Measurements from ENCODE around the gene TMEFF2. TPM values are rescaled to one million over a fixed set of nuclear protein-coding genes. Genes with fewer than 3 reads are reported as not detected.
"Not testable (repeated sequence)": the region's sequence is repeated elsewhere in the genome, so short reads cannot be mapped to it uniquely, and the experiment has no call there.

TMEFF2 gene
- polyA plus RNA-seq, 1 donor: 2.3 TPM

DNA sequence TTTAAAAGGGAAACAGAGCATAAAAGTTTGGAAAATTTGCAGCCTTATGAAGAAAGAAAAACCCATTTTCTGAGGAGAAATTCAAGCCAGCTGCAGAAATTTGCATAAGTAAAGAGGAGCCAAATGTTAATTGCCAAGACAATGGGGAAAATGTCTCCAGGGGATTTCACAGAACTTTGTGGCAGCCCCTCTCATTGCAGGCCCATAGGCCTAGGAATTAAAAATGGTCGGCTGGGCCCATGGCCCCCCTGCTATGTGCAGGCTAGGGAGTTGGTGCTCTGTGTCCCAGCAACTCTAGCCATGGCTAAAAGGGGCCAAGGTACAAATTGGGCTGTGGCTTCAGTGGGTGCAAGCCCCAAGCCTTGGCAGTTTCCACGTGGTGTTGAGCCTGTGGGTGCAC, 83.2 kb downstream of the TMEFF2 start:
- not testable (repeated sequence) for H3K27ac ChIP-seq (ENCODE audit: low read length); H3K4me3 ChIP-seq (ENCODE audit: low read length); H3K27me3 ChIP-seq (ENCODE audit: control insufficient read depth, insufficient read depth, low read length); H3K4me1 ChIP-seq (ENCODE audit: control insufficient read depth, insufficient read depth, low read length); DNase-seq; H3K36me3 ChIP-seq (ENCODE audit: control insufficient read depth, insufficient read depth, low read length); H3K9me3 ChIP-seq (ENCODE audit: control insufficient read depth, low read depth, low read length)
- no CpG with 5 or more reads among the region's 2 CpGs for WGBS (ENCODE audit: insufficient coverage, low lambda C conversion rate)

DNA sequence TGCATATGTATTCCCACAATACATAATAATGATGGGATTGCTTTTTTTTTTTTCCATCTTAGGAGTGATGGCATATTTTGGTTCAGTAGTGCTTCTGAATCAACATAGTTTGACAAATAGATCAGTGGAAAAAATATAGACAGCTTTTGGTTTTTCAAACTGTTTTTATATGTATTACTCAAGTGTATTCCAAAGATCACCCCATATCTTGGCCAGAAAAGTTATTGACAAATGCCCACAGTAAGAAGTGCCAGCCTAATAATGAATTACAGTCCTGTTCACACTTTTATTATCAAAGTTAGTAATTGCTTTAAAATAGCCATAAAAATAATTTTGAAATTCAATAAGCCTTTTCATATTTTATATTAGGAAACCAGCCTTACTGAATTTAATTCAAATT, 95.0 kb downstream of the TMEFF2 start:
- DNase-seq: no peak
- Histone ChIP-seq H3K27ac (ENCODE audit: low read length) (no peak overlapping the region), H3K4me3 (ENCODE audit: low read length) (no peak overlapping the region), H3K27me3 (ENCODE audit: control insufficient read depth, insufficient read depth, low read length) (no peaks in the 10 kb centered on the region), H3K4me1 (ENCODE audit: control insufficient read depth, insufficient read depth, low read length) (no peaks in the 10 kb centered on the region), H3K9me3 (ENCODE audit: control insufficient read depth, low read depth, low read length) (no peaks in the 10 kb centered on the region), H3K36me3 (ENCODE audit: control insufficient read depth, insufficient read depth, low read length) (no peaks in the 10 kb centered on the region)

DNA sequence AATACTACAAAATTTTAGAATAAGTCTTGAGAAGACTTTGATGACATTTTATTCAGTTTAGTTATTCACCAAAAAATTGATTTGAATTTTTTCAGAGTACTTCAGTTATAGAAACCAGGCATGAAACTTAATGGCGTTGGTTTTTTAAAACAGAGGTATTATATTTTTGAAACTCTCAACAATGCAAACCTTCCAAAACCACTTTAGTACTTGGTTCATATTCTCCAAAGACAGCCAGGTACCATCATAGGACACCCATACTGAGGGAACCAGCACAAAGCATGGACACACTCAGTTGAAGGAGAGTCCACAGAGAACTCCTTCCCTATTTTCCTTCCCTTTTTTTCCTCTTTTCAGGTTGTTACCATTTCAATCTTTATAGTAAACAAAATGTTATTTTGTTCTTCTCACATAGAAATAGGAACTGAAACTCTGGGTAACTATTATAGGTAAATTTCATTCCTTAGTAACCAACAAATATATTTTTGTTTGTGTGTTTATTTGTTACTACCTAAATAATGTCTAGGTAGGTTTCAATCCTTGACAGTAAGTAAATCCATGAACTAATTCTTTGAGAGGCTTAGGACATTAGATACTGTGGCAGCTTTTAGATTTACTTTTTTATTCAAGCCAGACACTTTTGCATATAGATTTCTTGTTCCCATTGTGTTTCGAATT, 95.8 kb downstream of the TMEFF2 start:
- Histone ChIP-seq H3K4me3 (ENCODE audit: low read length) (no peak overlapping the region), H3K27me3 (ENCODE audit: control insufficient read depth, insufficient read depth, low read length) (no peaks in the 10 kb centered on the region), H3K36me3 (ENCODE audit: control insufficient read depth, insufficient read depth, low read length) (no peaks in the 10 kb centered on the region), H3K9me3 (ENCODE audit: control insufficient read depth, low read depth, low read length) (no peaks in the 10 kb centered on the region), H3K4me1 (ENCODE audit: control insufficient read depth, insufficient read depth, low read length) (no peaks in the 10 kb centered on the region), H3K27ac (ENCODE audit: low read length) (no peak overlapping the region)
- no peak for DNase-seq
- WGBS (ENCODE audit: insufficient coverage, low lambda C conversion rate): 73% methylated on average over 2 of the region's 2 CpGs

DNA sequence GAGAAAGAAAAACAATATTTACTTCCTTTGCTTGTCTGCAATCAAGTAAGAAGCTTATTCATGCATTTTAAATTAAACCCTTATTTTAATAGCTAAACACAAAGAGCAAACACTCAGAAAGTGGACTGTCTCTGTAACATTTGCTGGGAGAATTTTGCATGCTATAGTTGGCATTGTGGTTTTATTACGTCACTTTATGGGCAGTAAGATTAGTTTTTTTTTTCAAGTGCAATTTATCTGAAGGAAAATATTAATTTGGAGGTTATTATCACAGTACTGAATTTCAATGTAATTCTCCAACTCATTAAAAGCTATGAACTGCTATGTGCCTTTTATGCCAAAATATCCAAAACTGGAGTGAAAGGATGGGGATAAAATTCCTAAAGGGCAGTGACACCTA, 103.3 kb downstream of the TMEFF2 start:
- Histone ChIP-seq H3K9me3 (ENCODE audit: control insufficient read depth, low read depth, low read length) (no peaks in the 10 kb centered on the region), H3K27me3 (ENCODE audit: control insufficient read depth, insufficient read depth, low read length) (no peaks in the 10 kb centered on the region), H3K27ac (ENCODE audit: low read length) (no peak overlapping the region), H3K36me3 (ENCODE audit: control insufficient read depth, insufficient read depth, low read length) (no peaks in the 10 kb centered on the region), H3K4me1 (ENCODE audit: control insufficient read depth, insufficient read depth, low read length) (no peaks in the 10 kb centered on the region), H3K4me3 (ENCODE audit: low read length) (no peak overlapping the region)
- DNase-seq: no peak
- WGBS (ENCODE audit: insufficient coverage, low lambda C conversion rate): no CpG with 5 or more reads among the region's 1 CpG

DNA sequence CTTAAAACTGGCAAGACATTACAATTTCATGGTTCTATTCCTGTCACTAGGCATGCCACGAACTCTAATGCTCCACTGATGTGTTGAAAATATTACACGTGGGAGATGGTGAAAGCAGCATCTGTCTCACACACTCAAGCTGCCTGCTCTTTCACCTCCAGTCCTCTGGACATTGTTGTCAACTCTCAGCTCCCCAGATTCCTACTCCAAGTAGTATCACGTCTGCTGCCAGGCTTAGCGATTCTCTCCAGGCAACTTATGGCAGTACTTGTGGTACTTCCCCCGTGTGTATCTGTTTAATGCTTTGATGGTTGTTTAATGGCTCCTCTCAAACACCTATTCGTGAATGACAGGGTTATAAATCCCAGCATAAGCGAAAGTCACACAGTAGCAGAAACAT, 103.8 kb downstream of the TMEFF2 start:
- 64% methylated on average over 3 of the region's 7 CpGs for WGBS (ENCODE audit: insufficient coverage, low lambda C conversion rate)
- H3K4me3 ChIP-seq (ENCODE audit: low read length): no peak overlapping the region
- no peaks in the 10 kb centered on the region for H3K9me3 ChIP-seq (ENCODE audit: control insufficient read depth, low read depth, low read length)
- no peak overlapping the region for H3K27ac ChIP-seq (ENCODE audit: low read length)
- H3K27me3 ChIP-seq (ENCODE audit: control insufficient read depth, insufficient read depth, low read length): no peaks in the 10 kb centered on the region
- no peaks in the 10 kb centered on the region for H3K36me3 ChIP-seq (ENCODE audit: control insufficient read depth, insufficient read depth, low read length)
- H3K4me1 ChIP-seq (ENCODE audit: control insufficient read depth, insufficient read depth, low read length): no peaks in the 10 kb centered on the region
- no peak for DNase-seq

GRCh38 chr2:192087398-192087958, 107.3 kb downstream of the TMEFF2 start:
- no peak for DNase-seq
- Histone ChIP-seq H3K9me3 (ENCODE audit: control insufficient read depth, low read depth, low read length) (no peaks in the 10 kb centered on the region), H3K27ac (ENCODE audit: low read length) (no peak overlapping the region), H3K27me3 (ENCODE audit: control insufficient read depth, insufficient read depth, low read length) (no peaks in the 10 kb centered on the region), H3K4me1 (ENCODE audit: control insufficient read depth, insufficient read depth, low read length) (no peaks in the 10 kb centered on the region), H3K4me3 (ENCODE audit: low read length) (no peak overlapping the region), H3K36me3 (ENCODE audit: control insufficient read depth, insufficient read depth, low read length) (no peaks in the 10 kb centered on the region)
- 78% methylated on average over 1 of the region's 4 CpGs for WGBS (ENCODE audit: insufficient coverage, low lambda C conversion rate)

DNA sequence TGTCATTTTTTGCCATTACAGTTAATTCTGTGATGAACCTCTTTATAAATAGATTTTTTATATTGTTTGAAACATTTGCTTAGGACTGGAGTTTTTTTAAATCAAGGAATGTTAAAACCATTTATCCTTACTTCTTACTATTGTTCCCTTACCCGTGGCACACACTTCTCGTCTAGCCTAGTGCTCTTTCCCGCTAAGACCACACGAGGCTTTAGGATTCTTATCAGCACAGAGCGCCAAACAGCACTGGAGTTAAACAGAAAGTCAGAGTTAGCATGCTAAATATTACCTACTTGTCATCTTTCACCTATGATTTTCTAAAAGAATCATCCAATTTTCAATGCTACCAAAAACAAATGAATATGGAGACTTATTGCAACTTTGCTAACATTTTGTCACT, 112.6 kb downstream of the TMEFF2 start:
- Histone ChIP-seq H3K27ac (ENCODE audit: low read length) (no peak overlapping the region), H3K9me3 (ENCODE audit: control insufficient read depth, low read depth, low read length) (no peaks in the 10 kb centered on the region), H3K36me3 (ENCODE audit: control insufficient read depth, insufficient read depth, low read length) (no peaks in the 10 kb centered on the region), H3K4me3 (ENCODE audit: low read length) (no peak overlapping the region), H3K27me3 (ENCODE audit: control insufficient read depth, insufficient read depth, low read length) (no peaks in the 10 kb centered on the region), H3K4me1 (ENCODE audit: control insufficient read depth, insufficient read depth, low read length) (no peaks in the 10 kb centered on the region)
- no peak for DNase-seq
- 53% methylated on average over 2 of the region's 5 CpGs for WGBS (ENCODE audit: insufficient coverage, low lambda C conversion rate)

DNA sequence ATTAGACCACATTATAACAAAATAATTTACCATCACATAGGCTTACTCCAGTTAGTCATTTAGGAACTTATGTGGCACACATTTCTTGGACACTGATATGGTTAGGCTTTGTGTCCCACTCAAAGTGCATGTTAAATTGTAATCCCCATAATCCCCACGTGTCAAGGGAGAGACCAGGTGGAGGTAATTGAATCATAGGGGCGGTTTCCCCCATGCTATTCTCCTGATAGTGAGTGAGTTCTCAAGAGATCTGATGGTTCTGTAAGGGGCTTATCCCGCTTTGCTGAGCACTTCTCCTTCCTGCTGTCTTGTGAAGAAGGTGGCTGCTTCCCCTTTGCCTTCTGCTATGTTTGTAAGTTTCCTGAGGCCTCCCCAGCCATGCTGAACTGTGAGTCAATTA, 114.6 kb downstream of the TMEFF2 start:
- not testable (repeated sequence) for H3K27ac ChIP-seq (ENCODE audit: low read length); H3K4me3 ChIP-seq (ENCODE audit: low read length); H3K27me3 ChIP-seq (ENCODE audit: control insufficient read depth, insufficient read depth, low read length); H3K4me1 ChIP-seq (ENCODE audit: control insufficient read depth, insufficient read depth, low read length); DNase-seq; H3K36me3 ChIP-seq (ENCODE audit: control insufficient read depth, insufficient read depth, low read length); H3K9me3 ChIP-seq (ENCODE audit: control insufficient read depth, low read depth, low read length)
- no CpG with 5 or more reads among the region's 3 CpGs for WGBS (ENCODE audit: insufficient coverage, low lambda C conversion rate)

DNA sequence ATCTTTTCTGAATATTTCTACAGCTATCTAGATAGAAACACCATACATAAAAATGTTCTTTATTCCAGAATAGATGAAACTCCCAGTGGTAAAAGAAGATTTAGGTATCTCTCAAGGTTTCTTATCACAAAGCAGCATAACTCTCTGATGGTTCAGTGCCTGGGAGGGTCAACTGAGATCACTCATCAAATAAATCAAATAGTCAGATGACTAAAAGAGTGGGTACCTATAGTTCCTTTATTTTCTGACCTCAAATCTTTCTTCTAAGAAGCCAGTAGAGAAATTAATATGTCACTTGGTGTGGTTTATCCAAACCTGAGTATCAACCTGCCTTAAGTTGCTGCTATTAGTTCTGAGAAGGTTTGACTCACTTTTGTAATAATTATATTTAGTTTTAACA, 120.9 kb downstream of the TMEFF2 start:
- no peaks in the 10 kb centered on the region for H3K4me1 ChIP-seq (ENCODE audit: control insufficient read depth, insufficient read depth, low read length)
- no peaks in the 10 kb centered on the region for H3K36me3 ChIP-seq (ENCODE audit: control insufficient read depth, insufficient read depth, low read length)
- no peaks in the 10 kb centered on the region for H3K27me3 ChIP-seq (ENCODE audit: control insufficient read depth, insufficient read depth, low read length)

DNA sequence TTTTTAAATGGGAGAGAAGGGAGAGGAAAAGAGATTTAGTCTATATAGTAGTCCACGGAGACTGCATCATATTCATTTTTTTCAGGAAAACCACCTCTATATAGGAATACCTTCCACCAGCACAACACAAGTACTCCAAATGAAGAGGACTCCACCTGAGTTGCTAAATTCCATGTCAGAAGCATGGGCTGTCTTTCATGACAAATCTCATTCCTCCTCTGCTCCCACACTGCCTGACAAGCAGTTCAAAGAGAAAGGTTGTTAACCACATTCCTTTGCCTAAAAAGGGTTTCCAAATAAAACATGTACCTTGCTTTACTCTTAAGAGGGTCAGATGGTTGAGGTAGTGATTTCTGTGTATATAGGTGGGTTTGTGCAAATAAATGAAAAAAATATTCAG, 122.0 kb downstream of the TMEFF2 start:
- H3K9me3 ChIP-seq (ENCODE audit: control insufficient read depth, low read depth, low read length): no peaks in the 10 kb centered on the region
- no peak overlapping the region for H3K4me3 ChIP-seq (ENCODE audit: low read length)
- 100% methylated on average over 1 of the region's 1 CpG for WGBS (ENCODE audit: insufficient coverage, low lambda C conversion rate)
- H3K27me3 ChIP-seq (ENCODE audit: control insufficient read depth, insufficient read depth, low read length): no peaks in the 10 kb centered on the region
- no peaks in the 10 kb centered on the region for H3K36me3 ChIP-seq (ENCODE audit: control insufficient read depth, insufficient read depth, low read length)
- no peak for DNase-seq
- no peak overlapping the region for H3K27ac ChIP-seq (ENCODE audit: low read length)
- no peaks in the 10 kb centered on the region for H3K4me1 ChIP-seq (ENCODE audit: control insufficient read depth, insufficient read depth, low read length)

More for the DNA sequence above, 120.9 kb downstream of the TMEFF2 start:
- no peak for DNase-seq
- Histone ChIP-seq H3K4me3 (ENCODE audit: low read length) (no peak overlapping the region), H3K27ac (ENCODE audit: low read length) (no peak overlapping the region), H3K9me3 (ENCODE audit: control insufficient read depth, low read depth, low read length) (no peaks in the 10 kb centered on the region)

GRCh38 chr2:192072261-192072660, 122.5 kb downstream of the TMEFF2 start:
- Histone ChIP-seq H3K9me3 (ENCODE audit: control insufficient read depth, low read depth, low read length) (no peaks in the 10 kb centered on the region), H3K36me3 (ENCODE audit: control insufficient read depth, insufficient read depth, low read length) (no peaks in the 10 kb centered on the region), H3K27me3 (ENCODE audit: control insufficient read depth, insufficient read depth, low read length) (no peaks in the 10 kb centered on the region), H3K4me3 (ENCODE audit: low read length) (no peak overlapping the region), H3K27ac (ENCODE audit: low read length) (no peak overlapping the region), H3K4me1 (ENCODE audit: control insufficient read depth, insufficient read depth, low read length) (no peaks in the 10 kb centered on the region)
- no peak for DNase-seq
- 84% methylated on average over 2 of the region's 2 CpGs for WGBS (ENCODE audit: insufficient coverage, low lambda C conversion rate)
